ENCODE data around the gene CASP5.
A peak's percentile ranks its signal among the peaks of the same experiment; 100 is the strongest.

DNA sequence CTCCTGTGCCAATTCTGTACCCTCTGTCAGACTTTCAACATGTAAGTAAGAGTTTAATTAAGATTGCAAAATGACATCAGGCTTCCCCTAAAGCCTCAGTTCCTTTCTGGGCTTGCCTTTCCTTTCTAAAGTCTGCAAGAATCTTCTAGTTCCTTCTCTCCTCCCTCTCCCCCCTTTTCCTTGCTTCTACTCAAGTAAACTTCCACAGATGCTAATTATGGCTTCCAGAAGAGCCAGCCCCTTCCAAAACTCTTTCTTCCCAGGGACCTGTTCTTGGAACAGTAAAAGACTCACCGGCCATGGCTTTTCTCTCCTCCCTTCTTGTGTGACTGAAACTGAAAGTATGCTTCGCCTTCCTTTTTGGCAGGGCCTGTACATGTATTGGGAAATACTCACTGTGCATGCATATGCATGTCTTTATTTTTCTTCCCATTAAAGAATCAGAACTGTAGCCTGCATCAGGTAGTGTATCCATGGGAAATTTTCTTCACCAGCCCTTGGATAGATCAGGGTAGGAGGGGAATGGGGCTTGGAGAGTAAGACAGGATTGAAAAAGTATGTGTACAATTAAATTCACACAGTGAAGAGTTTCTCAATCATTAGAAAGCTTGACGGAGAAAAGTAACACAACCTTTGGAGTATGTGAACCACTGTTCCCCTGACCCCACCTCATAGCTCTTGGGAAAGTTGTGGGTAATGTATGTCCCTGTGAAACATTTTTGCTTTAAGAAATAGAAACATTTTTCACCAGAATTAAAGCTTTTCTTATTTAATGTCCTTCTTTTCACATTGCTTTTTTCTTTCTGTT, 12.0 kb upstream of the CASP5 start, which contains the start of gene CASP1:
- TF ChIP-seq, protein P1, sequence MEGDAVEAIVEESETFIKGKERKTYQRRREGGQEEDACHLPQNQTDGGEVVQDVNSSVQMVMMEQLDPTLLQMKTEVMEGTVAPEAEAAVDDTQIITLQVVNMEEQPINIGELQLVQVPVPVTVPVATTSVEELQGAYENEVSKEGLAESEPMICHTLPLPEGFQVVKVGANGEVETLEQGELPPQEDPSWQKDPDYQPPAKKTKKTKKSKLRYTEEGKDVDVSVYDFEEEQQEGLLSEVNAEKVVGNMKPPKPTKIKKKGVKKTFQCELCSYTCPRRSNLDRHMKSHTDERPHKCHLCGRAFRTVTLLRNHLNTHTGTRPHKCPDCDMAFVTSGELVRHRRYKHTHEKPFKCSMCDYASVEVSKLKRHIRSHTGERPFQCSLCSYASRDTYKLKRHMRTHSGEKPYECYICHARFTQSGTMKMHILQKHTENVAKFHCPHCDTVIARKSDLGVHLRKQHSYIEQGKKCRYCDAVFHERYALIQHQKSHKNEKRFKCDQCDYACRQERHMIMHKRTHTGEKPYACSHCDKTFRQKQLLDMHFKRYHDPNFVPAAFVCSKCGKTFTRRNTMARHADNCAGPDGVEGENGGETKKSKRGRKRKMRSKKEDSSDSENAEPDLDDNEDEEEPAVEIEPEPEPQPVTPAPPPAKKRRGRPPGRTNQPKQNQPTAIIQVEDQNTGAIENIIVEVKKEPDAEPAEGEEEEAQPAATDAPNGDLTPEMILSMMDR (IDR thresholded peaks at IDR 0.05), result no peak
- TF ChIP-seq POLR2A (IDR thresholded peaks at IDR 0.05), result peak in 1 of 3 donors; percentile 29
